HEK293T (cell line): ENCODE results near the gene BRD2.

Experiments
- CTCF ChIA-PET: fragments of 350-600 bp; formaldehyde crosslinking; extraction: SDS; loops from one replicate; lab custom pipeline; 2021; ENCODE audit warnings: antibody characterized with exemption, inconsistent platforms; lab: Yijun Ruan, JAX
- POLR2A ChIA-PET: fragments of 350-600 bp; formaldehyde crosslinking; extraction: SDS; loops from one replicate; lab custom pipeline; 2020; ENCODE audit warnings: antibody characterized with exemption, inconsistent platforms; lab: Yijun Ruan, JAX
- DNase-seq: peaks from one replicate; pipeline ENCODE4 v3.0.0; 2012; ENCODE audit warnings: mixed read lengths; ENCODE audit errors: extremely low spot score
- ARNT ChIP-seq: fragments of 450-650 bp; IDR thresholded peaks from 2 replicates; pipeline ENCODE4 v1.6.1; 2017; ENCODE audit warnings: mild to moderate bottlenecking
- BHLHE40 ChIP-seq: fragments of 450-650 bp; IDR thresholded peaks from 2 replicates; pipeline ENCODE4 v1.6.1; 2016; ENCODE audit warnings: mild to moderate bottlenecking, moderate library complexity, borderline replicate concordance
- CTBP1 ChIP-seq: fragments of 450-650 bp; IDR thresholded peaks from 2 replicates; pipeline ENCODE4 v1.6.1; 2016; ENCODE audit warnings: borderline replicate concordance
- ELF4 ChIP-seq: fragments of 450-650 bp; IDR thresholded peaks from 2 replicates; pipeline ENCODE4 v1.6.1; 2017; ENCODE audit warnings: antibody characterized with exemption
- FOXA1 ChIP-seq: fragments of 450-650 bp; IDR thresholded peaks from 2 replicates; pipeline ENCODE4 v1.6.1; 2016; ENCODE audit warnings: mild to moderate bottlenecking
- FOXK2 ChIP-seq: fragments of 450-650 bp; IDR thresholded peaks from 2 replicates; pipeline ENCODE4 v1.6.1; 2016; ENCODE audit warnings: mild to moderate bottlenecking
- FOXM1 ChIP-seq: fragments of 450-650 bp; IDR thresholded peaks from 2 replicates; pipeline ENCODE4 v1.6.1; 2017; ENCODE audit warnings: mild to moderate bottlenecking, borderline replicate concordance
- HDGF ChIP-seq: fragments of 450-650 bp; IDR thresholded peaks from 2 replicates; pipeline ENCODE4 v1.6.1; 2017; ENCODE audit warnings: antibody characterized with exemption, borderline replicate concordance
- L3MBTL2 ChIP-seq: fragments of 450-650 bp; conservative IDR thresholded peaks from 2 replicates; pipeline ENCODE4 v1.6.1; 2016; ENCODE audit warnings: mild to moderate bottlenecking
- LEF1 ChIP-seq: fragments of 450-650 bp; IDR thresholded peaks from 2 replicates; pipeline ENCODE4 v1.6.1; 2017; ENCODE audit warnings: mild to moderate bottlenecking, borderline replicate concordance
- NFRKB ChIP-seq: fragments of 450-650 bp; IDR thresholded peaks from 2 replicates; pipeline ENCODE4 v1.6.1; 2016; ENCODE audit warnings: mild to moderate bottlenecking, moderate library complexity
- SP1 ChIP-seq: fragments of 450-650 bp; IDR thresholded peaks from 2 replicates; pipeline ENCODE4 v1.6.1; 2017
- TARDBP ChIP-seq: fragments of 450-650 bp; IDR thresholded peaks from 2 replicates; pipeline ENCODE4 v1.6.1; 2016
- ZNF384 ChIP-seq: fragments of 450-650 bp; IDR thresholded peaks from 2 replicates; pipeline ENCODE4 v1.6.1; 2016
- TF ChIP-seq, protein P1 (sequence below): fragments of 450-650 bp; IDR thresholded peaks from 2 replicates; pipeline ENCODE4 v1.6.1; 2016

BRD2 gene

DNA sequence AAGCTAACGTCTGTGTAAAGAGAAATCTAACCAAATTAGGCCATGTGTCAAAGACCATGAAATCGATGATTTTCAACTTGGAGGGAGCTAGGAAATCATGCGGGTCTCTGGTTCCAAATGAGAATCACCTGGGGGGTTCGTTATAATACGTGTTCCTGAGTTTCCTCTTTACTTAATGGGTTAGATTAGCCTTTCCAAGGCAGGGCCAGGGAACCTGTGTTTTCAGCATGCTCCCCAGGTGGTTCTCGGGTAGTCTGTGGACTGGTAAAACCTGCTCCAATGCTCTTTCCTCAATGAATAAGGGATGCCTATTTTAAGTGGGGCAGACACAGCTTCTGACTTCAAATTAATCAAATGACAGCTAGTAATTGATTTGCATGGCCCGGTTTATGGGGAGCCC lies 42.0 kb downstream of the BRD2 start:
- TF ChIP-seq LEF1 (no peak), TARDBP (no peak)
- POLR2A ChIA-PET: interaction anchor here (0.6 to 0.9 kb wide), 2 partner anchors 38 to 107 kb away, joined by 3 to 4 read pairs; no protein-coding TSS in a partner anchor
- DNase-seq: no peak
- CTCF ChIA-PET: interaction anchor here (0.8 to 1.0 kb wide), 2 partner anchors 26 kb away, joined by 3 read pairs; no protein-coding TSS in a partner anchor

DNA sequence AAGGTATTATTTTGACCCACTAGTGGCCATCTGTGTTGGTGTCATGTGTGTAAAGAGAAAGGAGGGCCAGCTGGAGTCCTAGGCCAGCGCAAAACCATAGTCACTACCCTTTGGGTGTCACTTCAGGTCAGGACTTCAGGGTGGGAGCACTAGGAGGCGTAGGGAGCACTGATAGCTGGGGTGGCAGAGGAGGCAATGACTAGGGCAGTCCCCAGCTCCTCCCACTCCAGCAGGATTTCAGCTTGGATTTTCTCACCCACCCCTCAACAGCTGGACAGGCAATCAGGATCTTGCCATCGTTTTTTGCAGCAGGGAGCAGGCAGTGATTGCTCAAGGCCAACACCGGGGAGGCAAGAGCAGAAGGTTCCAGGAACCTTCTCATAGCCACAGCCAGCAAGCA lies 45.2 kb downstream of the BRD2 start:
- TF ChIP-seq LEF1 (no peak), CTBP1 (no peak), TARDBP (no peak), BHLHE40 (no peak), FOXM1 (no peak), ZNF384 (no peak), NFRKB (no peak), ELF4 (no peak), L3MBTL2 (no peak), FOXK2 (no peak), FOXA1 (no peak), HDGF (no peak)
- no peak for DNase-seq
- ChIA-PET CTCF (interaction anchor here (0.6 kb wide), 1 partner anchor 16 kb away, joined by 3 read pairs; no protein-coding TSS in a partner anchor), POLR2A (no interaction called here)

DNA sequence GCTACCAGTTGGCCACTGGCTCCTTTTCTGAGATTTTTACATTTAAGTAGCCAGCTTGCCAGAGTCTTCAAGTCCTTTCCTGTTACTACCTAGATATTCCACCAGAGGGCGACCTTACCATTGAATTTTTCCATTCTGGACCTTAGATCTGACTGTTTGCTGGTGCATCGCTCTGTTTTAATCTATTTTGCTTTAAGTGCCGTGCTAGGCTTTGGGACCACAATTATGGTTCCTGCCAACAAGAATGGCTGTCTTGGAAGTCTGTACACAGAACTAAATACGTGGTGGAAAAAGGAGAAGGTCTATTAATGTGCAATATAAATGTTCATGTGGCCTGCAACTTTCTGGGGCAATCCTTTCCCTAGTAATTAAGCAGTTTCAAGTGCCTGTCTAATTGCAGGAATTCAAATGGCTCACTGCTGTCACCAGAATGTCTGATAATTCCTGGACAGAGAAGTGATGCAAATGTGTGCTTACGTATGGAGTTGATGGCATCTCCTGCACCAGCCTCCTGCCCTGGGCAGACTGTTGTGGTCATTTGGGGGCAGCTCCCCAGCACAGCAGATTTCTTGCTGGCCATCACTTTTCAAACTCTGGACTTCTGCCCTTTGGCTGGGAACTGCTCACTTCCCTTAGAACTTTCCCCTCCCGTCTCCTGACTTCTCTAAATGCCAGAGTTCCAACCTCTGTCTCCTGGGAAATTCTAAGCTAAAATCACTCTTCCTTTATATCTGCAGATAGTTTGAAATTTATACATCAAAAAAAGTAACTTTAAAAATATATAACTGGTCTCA lies 46.6 kb downstream of the BRD2 start:
- peak; percentile 72 for DNase-seq
- no peak for TF ChIP-seq TARDBP
- TF ChIP-seq, protein P1, sequence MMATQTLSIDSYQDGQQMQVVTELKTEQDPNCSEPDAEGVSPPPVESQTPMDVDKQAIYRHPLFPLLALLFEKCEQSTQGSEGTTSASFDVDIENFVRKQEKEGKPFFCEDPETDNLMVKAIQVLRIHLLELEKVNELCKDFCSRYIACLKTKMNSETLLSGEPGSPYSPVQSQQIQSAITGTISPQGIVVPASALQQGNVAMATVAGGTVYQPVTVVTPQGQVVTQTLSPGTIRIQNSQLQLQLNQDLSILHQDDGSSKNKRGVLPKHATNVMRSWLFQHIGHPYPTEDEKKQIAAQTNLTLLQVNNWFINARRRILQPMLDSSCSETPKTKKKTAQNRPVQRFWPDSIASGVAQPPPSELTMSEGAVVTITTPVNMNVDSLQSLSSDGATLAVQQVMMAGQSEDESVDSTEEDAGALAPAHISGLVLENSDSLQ: no peak
- no peak for TF ChIP-seq FOXA1
- no peak for TF ChIP-seq CTBP1
- POLR2A ChIA-PET: no interaction called here
- CTCF ChIA-PET: interaction anchor here (0.7 to 1.2 kb wide), 8 partner anchors 13 to 250 kb away, joined by 3 to 5 read pairs (median 3); partner anchors contain the start of gene HLA-DPA1

DNA sequence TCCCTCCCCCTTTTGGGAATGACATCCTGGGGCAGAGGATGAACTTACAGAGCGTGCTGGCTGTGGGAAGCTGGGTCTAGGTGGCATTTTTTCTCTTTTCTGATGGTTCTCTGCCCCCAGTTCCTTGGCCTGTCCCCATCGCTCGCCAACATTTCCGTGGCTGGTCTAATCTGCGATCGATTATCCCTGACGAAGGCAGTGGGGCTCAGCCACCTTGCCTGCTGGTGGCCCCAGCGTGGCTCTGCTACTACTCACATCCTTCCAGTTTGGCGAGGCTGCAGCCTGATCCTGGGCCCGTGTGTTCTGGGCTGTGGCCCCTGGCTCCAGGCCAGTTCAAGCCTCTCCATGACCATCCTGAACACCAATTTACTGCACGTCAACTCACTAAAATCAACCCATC lies 47.4 kb downstream of the BRD2 start:
- ChIA-PET POLR2A (no interaction called here), CTCF (interaction anchor here (0.9 kb wide), 2 partner anchors 132 to 231 kb away, joined by 3 read pairs; no protein-coding TSS in a partner anchor)
- DNase-seq: no peak
- TF ChIP-seq, protein P1: no peak
- TF ChIP-seq L3MBTL2 (no peak), CTBP1 (no peak), FOXK2 (no peak), TARDBP (no peak), ARNT (no peak), FOXA1 (no peak), HDGF (no peak), BHLHE40 (no peak), SP1 (no peak), FOXM1 (no peak), NFRKB (no peak)

DNA sequence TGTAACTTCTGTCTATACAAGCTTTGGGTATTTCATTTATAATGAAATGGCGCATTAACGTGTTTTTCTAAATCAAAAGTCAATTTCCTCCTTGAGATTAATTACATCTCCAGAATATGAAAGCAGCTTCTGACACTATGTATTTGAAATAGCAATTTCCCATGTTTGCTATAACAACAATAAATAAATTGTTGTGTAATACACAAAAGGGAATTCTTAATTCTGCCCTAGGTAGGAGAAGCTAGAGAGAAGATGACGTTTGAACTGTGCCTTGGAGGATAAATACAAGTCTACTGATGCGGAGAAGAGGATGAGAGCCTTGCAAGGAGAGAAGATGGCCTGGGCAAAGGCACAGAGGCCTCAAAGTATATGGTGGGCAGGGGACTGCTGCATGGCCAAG lies 48.6 kb downstream of the BRD2 start:
- TF ChIP-seq ELF4: no peak
- no peak for TF ChIP-seq NFRKB
- TF ChIP-seq L3MBTL2: no peak
- TF ChIP-seq, protein P1: no peak
- ChIA-PET POLR2A (no interaction called here), CTCF (no interaction called here)
- no peak for DNase-seq

DNA sequence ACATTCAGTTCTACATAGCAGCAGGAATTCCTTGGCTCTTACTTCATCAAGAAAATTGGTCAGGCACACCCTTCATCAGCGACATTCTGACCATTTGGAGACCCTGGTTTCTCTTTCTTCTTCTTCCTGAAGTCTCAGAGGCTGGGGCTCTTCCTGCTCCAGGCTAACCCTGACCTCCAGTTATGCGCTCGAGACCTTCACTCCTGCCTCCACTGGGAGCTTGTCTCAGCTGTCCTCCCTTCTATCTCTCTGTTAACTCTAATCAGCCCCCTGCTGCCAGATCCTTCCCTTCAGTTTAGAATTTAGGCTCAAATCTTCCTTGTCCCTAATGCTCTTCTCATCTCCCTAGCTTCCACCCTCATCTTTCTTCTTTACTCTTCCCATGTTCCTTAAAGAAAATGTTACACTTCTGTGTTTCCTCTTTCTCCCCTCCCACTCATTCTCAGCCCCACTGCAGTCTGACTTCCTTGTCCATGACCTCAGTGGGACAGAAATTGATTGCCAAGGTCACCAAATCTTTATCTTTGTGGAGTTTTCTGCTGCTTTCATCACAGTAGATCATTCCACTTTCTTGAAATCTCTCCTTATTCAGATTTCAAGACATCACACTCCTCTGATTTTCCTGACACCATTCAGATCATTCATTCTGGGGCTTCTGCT lies 49.4 kb downstream of the BRD2 start:
- no peak for DNase-seq
- ChIA-PET CTCF (interaction anchor here (1.8 kb wide), 1 partner anchor 33 kb away, joined by 5 read pairs; no protein-coding TSS in a partner anchor), POLR2A (interaction anchor here (0.7 kb wide), 1 partner anchor 46 kb away, joined by 3 read pairs; no protein-coding TSS in a partner anchor)
- TF ChIP-seq CTBP1 (no peak), FOXA1 (no peak), ELF4 (no peak)
- TF ChIP-seq, protein P1: no peak
